GM13976 (cell line): ENCODE measurements around the gene GPR156.

Experiments
- DNase-seq: peaks from one replicate; pipeline ENCODE4 v3.0.0; 2012; ENCODE audit warnings: low spot score
- CTCF ChIP-seq: IDR thresholded peaks from 2 replicates; pipeline ENCODE4 v1.5.1; 2012; ENCODE audit warnings: borderline replicate concordance, mild to moderate bottlenecking; ENCODE audit not compliant: insufficient read depth; ENCODE audit errors: extremely low read depth, missing control alignments, control extremely low read depth
- in situ Hi-C: fragments of 300-500 bp; cut with MboI; formaldehyde crosslinking; loops from one replicate; pipeline ENCODE4 v1.12.0; 2022; ENCODE audit warnings: low sequenced_read_pairs, mixed read lengths, inconsistent platforms; ENCODE audit not compliant: unreplicated experiment

GPR156 gene

GRCh38 chr3:120144267-120144666 is 140.8 kb downstream of the GPR156 start:
- DNase-seq, result no peak
- no peak for TF ChIP-seq CTCF
- in situ Hi-C loops, result no loop called here

- in situ Hi-C loops, result no loop called here
- no peak for DNase-seq
- no peak for TF ChIP-seq CTCF
Observed at GRCh38 chr3:120143676-120144075, 141.3 kb downstream of the GPR156 start.

GRCh38 chr3:120142236-120142635 is 142.8 kb downstream of the GPR156 start:
- no peak for DNase-seq
- no peak for TF ChIP-seq CTCF
- in situ Hi-C loops, result no loop called here

- in situ Hi-C loops, result no loop called here
- DNase-seq, result no peak
- no peak for TF ChIP-seq CTCF
Observed at GRCh38 chr3:120140098-120140742, 144.8 kb downstream of the GPR156 start.

GRCh38 chr3:120139140-120139539 is 145.9 kb downstream of the GPR156 start:
- in situ Hi-C loops, result no loop called here
- DNase-seq, result no peak
- no peak for TF ChIP-seq CTCF

GRCh38 chr3:120137548-120137947 is 147.5 kb downstream of the GPR156 start:
- DNase-seq, result no peak
- in situ Hi-C loops, result no loop called here
- TF ChIP-seq CTCF, result no peak
